GM15510 (cell line): ENCODE results near the gene PITPNM3.

Experiments
- POLR2A ChIP-seq: IDR thresholded peaks from 3 replicates; pipeline ENCODE4 v1.6.1; 2011; ENCODE audit warnings: borderline replicate concordance; ENCODE audit not compliant: insufficient read length; ENCODE audit errors: extremely low read depth

The PITPNM3 gene

GRCh38 chr17:6452471-6453266 lies 103.7 kb downstream of the PITPNM3 start:
- TF ChIP-seq POLR2A, result no peak

- no peak for TF ChIP-seq POLR2A
Observed at GRCh38 chr17:6450926-6451832, 105.2 kb downstream of the PITPNM3 start.

GRCh38 chr17:6449307-6449706 lies 107.0 kb downstream of the PITPNM3 start:
- no peak for TF ChIP-seq POLR2A

GRCh38 chr17:6448473-6448872 lies 107.9 kb downstream of the PITPNM3 start:
- no peak for TF ChIP-seq POLR2A

- TF ChIP-seq POLR2A, result no peak
Observed at GRCh38 chr17:6446516-6447100, 109.7 kb downstream of the PITPNM3 start.

- TF ChIP-seq POLR2A, result no peak
Observed at GRCh38 chr17:6444571-6445335, 111.6 kb downstream of the PITPNM3 start.

GRCh38 chr17:6443692-6444570 lies 112.4 kb downstream of the PITPNM3 start, which contains the start of gene PIMREG:
Gene PIMREG, plus strand, starts transcription at chr17:6444455. Its CDS starts 656 bp downstream, at chr17:6445111.
- TF ChIP-seq POLR2A, result peak; percentile 74

GRCh38 chr17:6442775-6443174 lies 113.6 kb downstream of the PITPNM3 start:
- no peak for TF ChIP-seq POLR2A

- TF ChIP-seq POLR2A, result no peak
Observed at GRCh38 chr17:6439951-6440350, 116.4 kb downstream of the PITPNM3 start.

- TF ChIP-seq POLR2A, result no peak
Observed at GRCh38 chr17:6437956-6438355, 118.4 kb downstream of the PITPNM3 start.

GRCh38 chr17:6437466-6437865 lies 118.9 kb downstream of the PITPNM3 start:
- TF ChIP-seq POLR2A, result no peak

- TF ChIP-seq POLR2A, result no peak
Observed at GRCh38 chr17:6435968-6436367, 120.4 kb downstream of the PITPNM3 start.

- no peak for TF ChIP-seq POLR2A
Observed at GRCh38 chr17:6435051-6435450, 121.3 kb downstream of the PITPNM3 start, which contains the start of gene AIPL1. Gene AIPL1, minus strand, starts transcription at chr17:6435121. Its CDS starts 17 bp downstream, at chr17:6435104.

GRCh38 chr17:6430769-6431168 lies 125.6 kb downstream of the PITPNM3 start:
- TF ChIP-seq POLR2A, result no peak

- TF ChIP-seq POLR2A, result no peak
Observed at GRCh38 chr17:6429266-6429665, 127.1 kb downstream of the PITPNM3 start.
